Endothelial cell of umbilical vein (primary cell): ENCODE measurements around the gene USP7.

Experiments
- CTCF ChIP-seq, 2 donors: IDR thresholded peaks; 1 replicate in 1 of 2; 2 replicates in 1 of 2; pipeline ENCODE4 v1.5.1; 2011; ENCODE audit warnings: low read length in 2 of 2, mild to moderate bottlenecking in 2 of 2, moderate library complexity in 2 of 2, control low read depth in 1 of 2, inconsistent platforms in 1 of 2, low read depth in 1 of 2; ENCODE audit not compliant: insufficient read depth in 1 of 2; ENCODE audit errors: extremely low read depth in 1 of 2
- EZH2 ChIP-seq: IDR thresholded peaks from 2 replicates; pipeline ENCODE4 v1.6.1; 2012; ENCODE audit warnings: borderline replicate concordance, low read depth, mild to moderate bottlenecking, moderate library complexity, low read length, inconsistent platforms; ENCODE audit not compliant: severe bottlenecking
- FOS ChIP-seq: IDR thresholded peaks from 2 replicates; pipeline ENCODE4 v1.6.1; 2011; ENCODE audit warnings: mild to moderate bottlenecking, low read length, moderate library complexity, borderline replicate concordance; ENCODE audit not compliant: insufficient read depth
- MAX ChIP-seq: IDR thresholded peaks from 2 replicates; pipeline ENCODE4 v1.6.1; 2011; ENCODE audit not compliant: insufficient read depth, insufficient read length
- POLR2A ChIP-seq: IDR thresholded peaks from 2 replicates; pipeline ENCODE4 v1.6.1; 2012; ENCODE audit warnings: low read depth, mild to moderate bottlenecking, control low read depth, low read length
- POLR2AphosphoS5 ChIP-seq: IDR thresholded peaks from 2 replicates; pipeline ENCODE4 v1.6.1; 2012; ENCODE audit warnings: low read depth, mild to moderate bottlenecking, control low read depth, low read length, moderate library complexity; ENCODE audit not compliant: insufficient read depth

- TF ChIP-seq POLR2A, result no peak
- no peak for TF ChIP-seq FOS
- TF ChIP-seq CTCF (IDR thresholded peaks at IDR 0.05; ENCODE audit: extremely low read depth in 1 of 2, insufficient read depth in 1 of 2, low read depth in 1 of 2, low read length in 2 of 2), result no peak
- TF ChIP-seq MAX, result no peak
- no peak for TF ChIP-seq EZH2
- no peak for TF ChIP-seq POLR2AphosphoS5
Observed at GRCh38 chr16:8847623-8848022, 116.1 kb downstream of the USP7 start.
